Breast epithelium (tissue), 3 donors: ENCODE measurements around the gene NDEL1.

Source experiments
- POLR2A ChIP-seq: fragments of 450-650 bp; IDR thresholded peaks from one replicate; pipeline ENCODE4 v1.6.1; 2016; ENCODE audit warnings: antibody characterized with exemption, mild to moderate bottlenecking, moderate library complexity
- TF ChIP-seq, protein P1 (sequence below), 3 donors: fragments of 450-650 bp; IDR thresholded peaks; one replicate each; pipeline ENCODE4 v1.5.1; 2016 to 2017; ENCODE audit warnings: antibody characterized with exemption in 3 of 3, mild to moderate bottlenecking in 3 of 3, moderate library complexity in 3 of 3

DNA sequence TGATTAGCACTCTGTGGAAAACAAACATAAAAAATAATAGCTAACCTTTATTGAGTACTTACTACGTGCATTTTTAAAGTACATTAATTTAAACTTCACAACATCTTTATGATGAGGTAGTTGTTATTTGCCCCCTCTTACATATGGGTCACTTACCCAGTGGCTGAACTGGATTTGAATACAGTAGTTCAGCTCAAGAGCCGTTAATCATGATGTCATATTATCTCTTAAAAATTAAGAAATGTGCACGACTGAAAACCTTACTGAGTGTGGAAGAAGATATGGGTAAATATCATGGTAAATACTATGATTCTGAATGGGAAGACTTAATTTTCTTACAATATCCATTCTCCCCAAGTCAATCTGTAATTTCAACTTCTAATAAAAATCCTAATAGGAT is 17.6 kb downstream of the NDEL1 start:
- TF ChIP-seq, protein P1, sequence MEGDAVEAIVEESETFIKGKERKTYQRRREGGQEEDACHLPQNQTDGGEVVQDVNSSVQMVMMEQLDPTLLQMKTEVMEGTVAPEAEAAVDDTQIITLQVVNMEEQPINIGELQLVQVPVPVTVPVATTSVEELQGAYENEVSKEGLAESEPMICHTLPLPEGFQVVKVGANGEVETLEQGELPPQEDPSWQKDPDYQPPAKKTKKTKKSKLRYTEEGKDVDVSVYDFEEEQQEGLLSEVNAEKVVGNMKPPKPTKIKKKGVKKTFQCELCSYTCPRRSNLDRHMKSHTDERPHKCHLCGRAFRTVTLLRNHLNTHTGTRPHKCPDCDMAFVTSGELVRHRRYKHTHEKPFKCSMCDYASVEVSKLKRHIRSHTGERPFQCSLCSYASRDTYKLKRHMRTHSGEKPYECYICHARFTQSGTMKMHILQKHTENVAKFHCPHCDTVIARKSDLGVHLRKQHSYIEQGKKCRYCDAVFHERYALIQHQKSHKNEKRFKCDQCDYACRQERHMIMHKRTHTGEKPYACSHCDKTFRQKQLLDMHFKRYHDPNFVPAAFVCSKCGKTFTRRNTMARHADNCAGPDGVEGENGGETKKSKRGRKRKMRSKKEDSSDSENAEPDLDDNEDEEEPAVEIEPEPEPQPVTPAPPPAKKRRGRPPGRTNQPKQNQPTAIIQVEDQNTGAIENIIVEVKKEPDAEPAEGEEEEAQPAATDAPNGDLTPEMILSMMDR (IDR thresholded peaks at IDR 0.05) = no peak
- no peak for TF ChIP-seq POLR2A
